NB4 (cell line): Measurements from ENCODE around the gene STPG4.

Experiments used
- MYC ChIP-seq: IDR thresholded peaks from 2 replicates; pipeline ENCODE4 v1.6.1; 2011; ENCODE audit warnings: low read depth, low read length
- POLR2A ChIP-seq: IDR thresholded peaks from 2 replicates; pipeline ENCODE4 v1.6.1; 2011; ENCODE audit warnings: mild to moderate bottlenecking; ENCODE audit not compliant: insufficient read length; ENCODE audit errors: extremely low read depth
- TF ChIP-seq, protein P1 (sequence below): IDR thresholded peaks from one replicate; pipeline ENCODE4 v1.5.1; 2012; ENCODE audit warnings: low read depth, low read length
- TF ChIP-seq, protein P2 (sequence below): IDR thresholded peaks from 2 replicates; pipeline ENCODE4 v1.6.1; 2011; ENCODE audit warnings: low read depth, low read length

DNA sequence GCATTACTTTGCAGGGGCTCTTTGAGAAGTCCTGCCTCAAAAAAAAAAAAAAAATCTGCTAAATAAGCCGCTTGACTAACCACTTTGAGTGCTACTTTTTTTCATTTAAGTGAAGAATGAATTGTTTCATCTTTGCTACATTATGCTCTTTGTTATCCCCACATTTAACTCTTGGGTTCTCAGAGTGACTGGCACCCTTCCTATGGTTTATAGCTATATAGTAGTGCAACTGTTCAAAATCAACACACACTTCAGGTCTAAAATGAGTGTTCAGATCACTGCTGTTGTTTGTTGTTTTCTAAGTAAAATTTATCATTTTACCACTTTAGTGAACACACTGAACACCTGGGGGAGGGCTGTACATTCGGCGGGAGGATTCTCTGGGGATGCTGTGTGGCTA lies 13.6 kb downstream of the STPG4 start:
- TF ChIP-seq POLR2A = no peak
- TF ChIP-seq, protein P1, sequence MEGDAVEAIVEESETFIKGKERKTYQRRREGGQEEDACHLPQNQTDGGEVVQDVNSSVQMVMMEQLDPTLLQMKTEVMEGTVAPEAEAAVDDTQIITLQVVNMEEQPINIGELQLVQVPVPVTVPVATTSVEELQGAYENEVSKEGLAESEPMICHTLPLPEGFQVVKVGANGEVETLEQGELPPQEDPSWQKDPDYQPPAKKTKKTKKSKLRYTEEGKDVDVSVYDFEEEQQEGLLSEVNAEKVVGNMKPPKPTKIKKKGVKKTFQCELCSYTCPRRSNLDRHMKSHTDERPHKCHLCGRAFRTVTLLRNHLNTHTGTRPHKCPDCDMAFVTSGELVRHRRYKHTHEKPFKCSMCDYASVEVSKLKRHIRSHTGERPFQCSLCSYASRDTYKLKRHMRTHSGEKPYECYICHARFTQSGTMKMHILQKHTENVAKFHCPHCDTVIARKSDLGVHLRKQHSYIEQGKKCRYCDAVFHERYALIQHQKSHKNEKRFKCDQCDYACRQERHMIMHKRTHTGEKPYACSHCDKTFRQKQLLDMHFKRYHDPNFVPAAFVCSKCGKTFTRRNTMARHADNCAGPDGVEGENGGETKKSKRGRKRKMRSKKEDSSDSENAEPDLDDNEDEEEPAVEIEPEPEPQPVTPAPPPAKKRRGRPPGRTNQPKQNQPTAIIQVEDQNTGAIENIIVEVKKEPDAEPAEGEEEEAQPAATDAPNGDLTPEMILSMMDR = no peak
- TF ChIP-seq, protein P2, sequence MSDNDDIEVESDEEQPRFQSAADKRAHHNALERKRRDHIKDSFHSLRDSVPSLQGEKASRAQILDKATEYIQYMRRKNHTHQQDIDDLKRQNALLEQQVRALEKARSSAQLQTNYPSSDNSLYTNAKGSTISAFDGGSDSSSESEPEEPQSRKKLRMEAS = no peak
- TF ChIP-seq MYC = no peak
